ENCODE data around the gene PTPN21.

Gene PTPN21

DNA sequence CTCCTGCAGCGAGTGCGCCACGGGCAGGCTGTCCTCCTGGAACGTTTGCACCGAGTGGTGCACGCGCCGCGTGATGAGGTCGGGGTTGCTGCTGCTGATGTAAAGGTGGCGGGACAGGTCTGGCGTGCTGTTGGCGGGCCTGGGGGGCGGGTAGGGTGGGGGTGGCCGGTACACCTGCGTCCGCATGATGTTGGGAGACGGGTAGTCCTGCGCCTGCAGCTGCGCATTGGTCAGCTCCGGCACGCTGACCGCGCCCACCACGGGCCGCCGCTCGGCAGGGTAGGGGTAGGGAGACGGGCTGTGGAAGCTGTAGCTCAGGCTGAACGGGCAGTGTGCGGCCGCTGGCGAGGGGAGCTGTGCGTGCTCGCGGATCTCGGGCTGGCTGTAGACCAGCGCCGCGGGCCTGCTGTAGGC lies 75.2 kb downstream of the PTPN21 start:
- no peak for DNase-seq (ENCODE audit: insufficient read length, low spot score)
- TF ChIP-seq PAX5 (IDR thresholded peaks at IDR 0.05; ENCODE audit: insufficient read depth, low read length, severe bottlenecking) (no peak), POLR2AphosphoS5 (IDR thresholded peaks at IDR 0.05; ENCODE audit: low read depth, low read length) (no peak), POU2F2 (IDR thresholded peaks at IDR 0.05; ENCODE audit: low read depth, low read length) (no peak), POLR2A (IDR thresholded peaks at IDR 0.05; ENCODE audit: low read depth, low read length) (no peak), TAF1 (IDR thresholded peaks at IDR 0.05; ENCODE audit: low read depth, low read length) (no peak)
- FAIRE-seq: no peak

DNA sequence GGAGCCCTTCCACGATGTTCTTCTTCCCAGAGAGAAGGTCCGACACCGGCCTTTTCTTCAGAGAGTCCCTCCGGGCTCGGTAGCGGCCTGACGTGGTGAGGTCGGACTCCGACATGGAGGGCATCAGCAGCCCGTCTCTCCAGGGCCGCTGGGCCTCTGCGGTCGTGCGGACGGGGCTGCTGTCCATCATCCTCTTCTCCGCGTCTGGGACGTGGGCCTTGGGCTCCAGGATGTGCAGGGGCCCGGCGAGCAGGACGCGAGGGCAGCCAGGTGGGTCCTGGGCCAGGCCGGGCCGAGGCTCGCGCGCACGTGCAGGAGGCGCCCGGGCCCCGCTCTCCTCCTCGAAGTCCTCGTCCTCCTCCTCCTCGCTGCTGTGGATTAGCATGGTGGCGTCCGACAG lies 75.9 kb downstream of the PTPN21 start:
- DNase-seq (ENCODE audit: insufficient read length, low spot score) (no peak), FAIRE-seq (no peak)
- TF ChIP-seq PAX5 (IDR thresholded peaks at IDR 0.05; ENCODE audit: insufficient read depth, low read length, severe bottlenecking) (no peak), POLR2AphosphoS5 (IDR thresholded peaks at IDR 0.05; ENCODE audit: low read depth, low read length) (no peak), POLR2A (IDR thresholded peaks at IDR 0.05; ENCODE audit: low read depth, low read length) (no peak), SPI1 (IDR thresholded peaks at IDR 0.05; ENCODE audit: low read depth, low read length) (no peak), TAF1 (IDR thresholded peaks at IDR 0.05; ENCODE audit: low read depth, low read length) (no peak), POU2F2 (IDR thresholded peaks at IDR 0.05; ENCODE audit: low read depth, low read length) (no peak)

DNA sequence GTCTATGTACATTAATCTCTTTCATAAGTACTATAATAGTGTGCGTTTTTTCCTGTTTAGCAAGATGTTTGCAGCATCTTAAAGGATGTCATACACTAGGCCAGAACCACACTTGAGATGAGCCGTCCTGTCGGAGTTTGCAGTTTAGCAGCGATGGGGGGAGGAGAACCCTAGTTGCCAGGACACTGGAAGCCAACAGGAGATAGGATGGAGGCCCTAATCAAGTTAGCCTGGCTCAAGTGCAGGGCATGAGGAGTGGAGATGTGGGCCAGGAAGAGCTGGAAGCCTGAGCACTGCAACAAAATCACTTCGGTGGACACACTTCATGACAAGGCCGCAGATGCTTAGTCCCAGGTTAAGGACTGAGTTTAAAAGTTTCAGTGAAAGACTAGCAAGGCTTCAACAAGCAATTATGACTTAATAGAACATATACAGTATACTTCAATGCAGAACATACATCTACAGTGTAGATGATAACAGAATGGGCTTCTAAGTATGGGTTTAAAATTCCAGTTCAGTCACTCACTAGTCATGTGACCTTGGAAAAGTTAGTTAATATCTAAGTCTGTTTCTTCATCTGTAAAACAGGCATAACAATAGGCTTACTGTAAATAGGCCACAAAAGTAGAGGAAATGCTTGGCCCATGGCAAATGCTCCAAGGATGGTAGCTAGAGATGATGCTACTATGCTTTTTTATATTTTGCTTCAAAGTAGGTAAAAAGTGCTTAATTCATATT lies 77.1 kb downstream of the PTPN21 start:
- FAIRE-seq: no peak
- no peak for TF ChIP-seq POLR2AphosphoS5 (IDR thresholded peaks at IDR 0.05; ENCODE audit: low read depth, low read length)
- no peak for TF ChIP-seq POLR2A (IDR thresholded peaks at IDR 0.05; ENCODE audit: low read depth, low read length)

DNA sequence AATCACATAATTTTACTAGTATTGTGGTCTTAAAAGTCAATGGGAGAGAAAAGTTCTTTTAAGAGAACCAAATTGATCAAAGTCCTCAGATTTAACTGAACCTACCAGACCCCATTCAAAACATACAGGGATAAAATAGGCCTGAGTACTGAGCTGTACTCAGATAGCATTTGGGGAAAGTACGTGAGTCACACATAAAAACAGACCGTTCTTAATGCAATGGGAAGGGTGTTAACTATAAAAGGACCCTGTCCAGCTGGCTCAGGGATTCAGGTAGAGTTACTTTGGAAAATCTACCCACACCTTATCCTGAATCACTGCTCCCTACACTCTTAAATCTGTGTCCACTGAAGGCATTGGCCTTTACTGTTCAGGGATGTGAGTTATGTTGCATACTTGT lies 78.0 kb downstream of the PTPN21 start:
- FAIRE-seq: no peak

More for the DNA sequence above, 77.1 kb downstream of the PTPN21 start:
- no peak for DNase-seq (ENCODE audit: insufficient read length, low spot score)

DNA sequence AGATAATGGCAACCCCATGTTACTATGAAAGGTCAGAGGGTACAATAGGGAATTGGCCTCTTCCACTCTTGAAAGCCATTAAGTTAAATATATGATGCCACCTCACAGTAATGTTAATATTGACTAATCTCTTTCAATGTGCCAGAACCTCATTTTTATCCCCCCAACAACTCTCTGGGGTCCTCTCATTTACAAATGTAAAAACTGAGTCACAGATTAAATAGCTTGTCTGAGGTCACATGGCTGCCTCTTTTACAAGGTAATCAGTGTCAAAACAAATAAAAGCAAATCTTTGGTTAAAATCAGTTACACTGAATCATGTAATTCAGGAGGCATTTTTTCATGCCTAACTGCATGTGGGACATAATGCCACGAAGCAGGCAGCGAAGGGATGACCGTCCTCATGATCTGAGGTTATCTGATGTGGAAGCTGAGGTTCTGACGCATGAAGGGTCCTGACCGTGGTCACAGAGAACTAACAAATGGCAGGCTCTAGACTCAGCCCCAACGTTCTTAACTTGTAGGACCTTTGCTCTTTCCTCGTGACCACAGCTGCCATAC lies 78.5 kb downstream of the PTPN21 start:
- DNase-seq (ENCODE audit: insufficient read length, low spot score) (no peak), FAIRE-seq (no peak)
- no peak for TF ChIP-seq PAX5 (IDR thresholded peaks at IDR 0.05; ENCODE audit: insufficient read depth, low read length, severe bottlenecking)
- no peak for TF ChIP-seq POLR2A (IDR thresholded peaks at IDR 0.05; ENCODE audit: low read depth, low read length)
- no peak for TF ChIP-seq TAF1 (IDR thresholded peaks at IDR 0.05; ENCODE audit: low read depth, low read length)
- no peak for TF ChIP-seq SPI1 (IDR thresholded peaks at IDR 0.05; ENCODE audit: low read depth, low read length)
- no peak for TF ChIP-seq POU2F2 (IDR thresholded peaks at IDR 0.05; ENCODE audit: low read depth, low read length)
- TF ChIP-seq POLR2AphosphoS5 (IDR thresholded peaks at IDR 0.05; ENCODE audit: low read depth, low read length): no peak

More for the DNA sequence above, 78.0 kb downstream of the PTPN21 start:
- TF ChIP-seq TAF1 (IDR thresholded peaks at IDR 0.05; ENCODE audit: low read depth, low read length): no peak
- TF ChIP-seq PAX5 (IDR thresholded peaks at IDR 0.05; ENCODE audit: insufficient read depth, low read length, severe bottlenecking): no peak
- no peak for TF ChIP-seq POU2F2 (IDR thresholded peaks at IDR 0.05; ENCODE audit: low read depth, low read length)
- DNase-seq (ENCODE audit: insufficient read length, low spot score): no peak

DNA sequence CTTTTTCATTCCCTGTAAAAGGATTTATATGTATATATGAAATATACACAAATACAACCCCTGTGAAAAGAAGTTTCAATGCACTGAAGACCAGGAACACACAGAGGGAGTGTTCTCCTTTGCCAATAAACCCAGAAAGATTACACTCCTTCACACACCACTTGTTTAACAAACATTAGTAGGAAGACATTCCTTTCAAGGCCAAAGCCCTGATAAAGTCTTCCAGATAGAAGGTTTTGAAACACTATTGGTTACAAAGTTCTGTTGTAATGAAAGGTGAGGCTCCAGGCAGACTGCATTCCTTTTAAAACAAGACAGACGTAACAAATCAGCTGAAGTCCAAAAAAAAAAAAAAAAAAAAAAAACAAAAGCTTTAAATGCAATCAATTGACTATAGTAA lies 81.0 kb downstream of the PTPN21 start:
- FAIRE-seq (no peak), DNase-seq (ENCODE audit: insufficient read length, low spot score) (no peak)
- TF ChIP-seq POLR2AphosphoS5 (IDR thresholded peaks at IDR 0.05; ENCODE audit: low read depth, low read length): no peak

DNA sequence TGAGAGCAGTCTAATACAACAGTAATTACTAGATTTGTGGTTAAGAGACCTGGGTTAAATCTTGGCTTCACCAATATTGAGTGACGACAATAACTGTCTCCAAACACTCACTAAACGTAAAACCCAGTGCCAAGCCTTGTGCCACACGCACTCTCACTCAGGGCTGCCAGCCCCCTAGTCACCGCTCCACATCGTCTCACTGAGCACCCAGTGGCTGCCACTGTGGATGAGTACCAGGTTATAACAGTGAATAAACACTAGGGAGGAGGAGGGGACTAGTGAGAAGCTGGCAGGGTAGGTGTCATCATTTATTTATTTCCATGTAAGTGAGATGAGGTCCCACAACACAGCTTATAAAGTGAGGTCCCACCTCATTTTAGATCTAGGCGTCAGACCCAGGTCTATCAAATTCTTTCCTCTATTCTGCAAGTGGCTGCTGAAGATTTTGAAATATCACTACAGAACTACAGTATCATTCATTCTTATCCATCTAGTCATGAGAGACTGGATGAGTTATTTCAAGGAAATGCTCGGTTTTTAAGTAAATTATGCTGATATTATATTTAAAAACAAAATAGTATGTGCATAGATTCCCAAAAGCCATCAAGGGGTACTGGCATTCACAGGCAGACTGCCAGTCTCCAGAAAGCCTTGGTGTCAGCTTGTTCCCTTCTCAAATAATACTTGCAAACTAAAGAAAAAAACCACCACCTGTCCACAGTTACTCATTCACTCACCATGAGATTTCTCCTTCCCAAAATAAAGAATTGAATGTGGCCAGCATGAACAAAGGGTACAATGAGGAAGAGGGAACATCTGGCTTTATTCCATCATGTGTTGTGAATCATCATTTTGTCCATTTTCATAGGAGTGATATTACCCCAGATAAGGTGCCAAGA lies 84.0 kb downstream of the PTPN21 start:
- FAIRE-seq (no peak), DNase-seq (ENCODE audit: insufficient read length, low spot score) (no peak)
- no peak for TF ChIP-seq POLR2A (IDR thresholded peaks at IDR 0.05; ENCODE audit: low read depth, low read length)
- TF ChIP-seq POU2F2 (IDR thresholded peaks at IDR 0.05; ENCODE audit: low read depth, low read length): no peak
- no peak for TF ChIP-seq PAX5 (IDR thresholded peaks at IDR 0.05; ENCODE audit: insufficient read depth, low read length, severe bottlenecking)
- TF ChIP-seq TAF1 (IDR thresholded peaks at IDR 0.05; ENCODE audit: low read depth, low read length): no peak
- no peak for TF ChIP-seq SPI1 (IDR thresholded peaks at IDR 0.05; ENCODE audit: low read depth, low read length)
- no peak for TF ChIP-seq POLR2AphosphoS5 (IDR thresholded peaks at IDR 0.05; ENCODE audit: low read depth, low read length)

DNA sequence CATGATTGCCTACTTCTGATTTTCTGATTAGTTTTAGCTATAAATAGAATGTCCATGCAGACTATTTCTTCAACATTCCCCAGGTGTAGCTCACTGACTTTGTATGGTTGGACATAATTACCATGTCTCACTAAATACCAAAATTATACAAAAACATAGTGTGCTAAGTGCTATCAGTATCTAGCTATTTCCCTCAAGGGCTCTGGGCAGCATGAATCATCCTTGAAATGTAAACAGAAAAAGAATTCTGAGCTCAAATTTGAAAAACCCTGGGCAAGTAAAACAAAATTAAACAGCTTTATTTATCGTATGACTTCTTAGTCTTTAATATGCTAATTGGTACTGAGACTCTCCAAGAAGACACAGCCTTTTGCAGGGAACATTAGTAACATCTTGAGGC lies 86.4 kb downstream of the PTPN21 start:
- DNase-seq (ENCODE audit: insufficient read length, low spot score): no peak
- TF ChIP-seq POU2F2 (IDR thresholded peaks at IDR 0.05; ENCODE audit: low read depth, low read length) (no peak), SPI1 (IDR thresholded peaks at IDR 0.05; ENCODE audit: low read depth, low read length) (no peak), POLR2AphosphoS5 (IDR thresholded peaks at IDR 0.05; ENCODE audit: low read depth, low read length) (no peak)
- no peak for FAIRE-seq

DNA sequence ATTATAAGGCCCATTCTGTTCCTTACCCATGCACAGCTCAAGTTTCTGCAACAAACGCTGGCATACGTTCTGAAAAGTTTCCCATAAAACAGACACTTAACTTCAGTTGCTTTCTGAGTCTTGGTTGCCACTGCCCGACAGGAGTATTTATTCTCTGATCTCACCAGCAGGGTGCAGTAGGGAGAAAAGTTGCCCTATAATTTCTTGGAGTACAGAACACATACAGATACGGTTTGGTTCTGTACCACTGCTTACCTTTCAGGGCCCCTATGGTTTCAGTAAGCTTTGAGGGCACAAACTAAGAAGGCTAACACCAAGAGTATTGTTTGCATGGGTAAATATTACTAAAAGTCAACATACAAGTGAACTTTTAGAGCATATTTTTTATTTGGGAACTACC lies 91.5 kb downstream of the PTPN21 start:
- DNase-seq (ENCODE audit: insufficient read length, low spot score) (no peak), FAIRE-seq (no peak)
- TF ChIP-seq PAX5 (IDR thresholded peaks at IDR 0.05; ENCODE audit: insufficient read depth, low read length, severe bottlenecking) (no peak), POLR2A (IDR thresholded peaks at IDR 0.05; ENCODE audit: low read depth, low read length) (no peak), TAF1 (IDR thresholded peaks at IDR 0.05; ENCODE audit: low read depth, low read length) (no peak), POLR2AphosphoS5 (IDR thresholded peaks at IDR 0.05; ENCODE audit: low read depth, low read length) (no peak), SPI1 (IDR thresholded peaks at IDR 0.05; ENCODE audit: low read depth, low read length) (no peak), POU2F2 (IDR thresholded peaks at IDR 0.05; ENCODE audit: low read depth, low read length) (no peak)

DNA sequence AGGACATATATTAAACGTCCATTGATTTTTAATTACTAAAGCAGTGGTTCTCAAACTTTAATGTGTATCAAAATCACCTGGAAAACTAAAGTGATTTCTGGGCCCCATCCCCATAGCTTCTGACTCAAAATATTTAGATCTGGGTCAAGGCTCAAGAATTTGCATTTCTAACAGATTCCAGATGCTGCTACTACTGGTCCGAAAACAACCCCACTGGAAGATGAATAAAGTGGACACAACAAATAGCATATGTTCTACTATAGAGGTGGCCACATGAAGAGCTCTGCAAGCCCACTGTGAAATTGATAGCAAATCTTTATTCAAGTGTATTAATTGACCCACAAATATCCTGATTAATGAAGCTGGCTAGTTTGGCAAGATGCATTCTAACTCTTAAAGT lies 99.9 kb downstream of the PTPN21 start:
- DNase-seq (ENCODE audit: insufficient read length, low spot score) (no peak), FAIRE-seq (no peak)
- TF ChIP-seq POU2F2 (IDR thresholded peaks at IDR 0.05; ENCODE audit: low read depth, low read length): no peak
- TF ChIP-seq POLR2AphosphoS5 (IDR thresholded peaks at IDR 0.05; ENCODE audit: low read depth, low read length): no peak
- no peak for TF ChIP-seq TAF1 (IDR thresholded peaks at IDR 0.05; ENCODE audit: low read depth, low read length)
- TF ChIP-seq SPI1 (IDR thresholded peaks at IDR 0.05; ENCODE audit: low read depth, low read length): no peak
- no peak for TF ChIP-seq PAX5 (IDR thresholded peaks at IDR 0.05; ENCODE audit: insufficient read depth, low read length, severe bottlenecking)
- no peak for TF ChIP-seq POLR2A (IDR thresholded peaks at IDR 0.05; ENCODE audit: low read depth, low read length)
